ENCODE data around the gene SORCS2.

The SORCS2 gene

GRCh38 chr4:7532043-7532442 lies 339.7 kb downstream of the SORCS2 start:
- ChIA-PET POLR2A (no interaction called here), CTCF (interaction anchor here (0.6 to 0.9 kb wide), 2 partner anchors 69 to 197 kb away, joined by 3 read pairs; no protein-coding TSS in a partner anchor)
- no peak for TF ChIP-seq SUZ12 (IDR thresholded peaks at IDR 0.05)
- no peak for TF ChIP-seq FOXA1 (IDR thresholded peaks at IDR 0.05)
- TF ChIP-seq LEF1 (IDR thresholded peaks at IDR 0.05; ENCODE audit: borderline replicate concordance): no peak
- no peak for TF ChIP-seq HDGF (IDR thresholded peaks at IDR 0.05; ENCODE audit: borderline replicate concordance)
- TF ChIP-seq FOXK2 (IDR thresholded peaks at IDR 0.05): no peak
- TF ChIP-seq SP1 (IDR thresholded peaks at IDR 0.05): no peak
- TF ChIP-seq BHLHE40 (IDR thresholded peaks at IDR 0.05; ENCODE audit: borderline replicate concordance): no peak
- TF ChIP-seq FOXM1 (IDR thresholded peaks at IDR 0.05; ENCODE audit: borderline replicate concordance): no peak
- TF ChIP-seq NFRKB (IDR thresholded peaks at IDR 0.05): no peak
- TF ChIP-seq ARNT (IDR thresholded peaks at IDR 0.05): no peak
- no peak for TF ChIP-seq L3MBTL2 (conservative IDR thresholded peaks at IDR 0.05)
- no peak for TF ChIP-seq CTBP1 (IDR thresholded peaks at IDR 0.05; ENCODE audit: borderline replicate concordance)
- no peak for TF ChIP-seq ELF4 (IDR thresholded peaks at IDR 0.05)
- no peak for TF ChIP-seq PKNOX1 (IDR thresholded peaks at IDR 0.05)
- no peak for TF ChIP-seq ZNF384 (IDR thresholded peaks at IDR 0.05)
- no peak for TF ChIP-seq TARDBP (IDR thresholded peaks at IDR 0.05)
- no peak for DNase-seq (ENCODE audit: extremely low spot score)

- no peak for DNase-seq (ENCODE audit: extremely low spot score)
- ChIA-PET CTCF (interaction anchor here (0.6 kb wide), 1 partner anchor 351 kb away, joined by 3 read pairs; no protein-coding TSS in a partner anchor), POLR2A (no interaction called here)
- TF ChIP-seq SUZ12 (IDR thresholded peaks at IDR 0.05) (no peak), ELF4 (IDR thresholded peaks at IDR 0.05) (no peak), HDGF (IDR thresholded peaks at IDR 0.05; ENCODE audit: borderline replicate concordance) (no peak), FOXM1 (IDR thresholded peaks at IDR 0.05; ENCODE audit: borderline replicate concordance) (no peak), NFRKB (IDR thresholded peaks at IDR 0.05) (no peak), CTBP1 (IDR thresholded peaks at IDR 0.05; ENCODE audit: borderline replicate concordance) (no peak), LEF1 (IDR thresholded peaks at IDR 0.05; ENCODE audit: borderline replicate concordance) (no peak), BHLHE40 (IDR thresholded peaks at IDR 0.05; ENCODE audit: borderline replicate concordance) (no peak), L3MBTL2 (conservative IDR thresholded peaks at IDR 0.05) (no peak), ZNF384 (IDR thresholded peaks at IDR 0.05) (no peak)
Measured at GRCh38 chr4:7533267-7533666, 340.9 kb downstream of the SORCS2 start.

GRCh38 chr4:7535094-7535493 lies 342.8 kb downstream of the SORCS2 start:
- DNase-seq (ENCODE audit: extremely low spot score): no peak
- CTCF ChIA-PET: no interaction called here
- TF ChIP-seq PKNOX1 (IDR thresholded peaks at IDR 0.05) (no peak), ARNT (IDR thresholded peaks at IDR 0.05) (no peak), FOXK2 (IDR thresholded peaks at IDR 0.05) (no peak), TARDBP (IDR thresholded peaks at IDR 0.05) (no peak), BHLHE40 (IDR thresholded peaks at IDR 0.05; ENCODE audit: borderline replicate concordance) (no peak), FOXM1 (IDR thresholded peaks at IDR 0.05; ENCODE audit: borderline replicate concordance) (no peak), L3MBTL2 (conservative IDR thresholded peaks at IDR 0.05) (no peak), HDGF (IDR thresholded peaks at IDR 0.05; ENCODE audit: borderline replicate concordance) (no peak), LEF1 (IDR thresholded peaks at IDR 0.05; ENCODE audit: borderline replicate concordance) (no peak), FOXA1 (IDR thresholded peaks at IDR 0.05) (no peak), SUZ12 (IDR thresholded peaks at IDR 0.05) (no peak), NFRKB (IDR thresholded peaks at IDR 0.05) (no peak)
- POLR2A ChIA-PET: no interaction called here

GRCh38 chr4:7535619-7536018 lies 343.3 kb downstream of the SORCS2 start:
- DNase-seq (ENCODE audit: extremely low spot score): no peak
- TF ChIP-seq BHLHE40 (IDR thresholded peaks at IDR 0.05; ENCODE audit: borderline replicate concordance) (no peak), ARNT (IDR thresholded peaks at IDR 0.05) (no peak), HDGF (IDR thresholded peaks at IDR 0.05; ENCODE audit: borderline replicate concordance) (no peak), ELF4 (IDR thresholded peaks at IDR 0.05) (no peak), PKNOX1 (IDR thresholded peaks at IDR 0.05) (no peak), FOXK2 (IDR thresholded peaks at IDR 0.05) (no peak), ZNF384 (IDR thresholded peaks at IDR 0.05) (no peak)
- POLR2A ChIA-PET: no interaction called here
- CTCF ChIA-PET: no interaction called here

GRCh38 chr4:7536876-7537275 lies 344.5 kb downstream of the SORCS2 start:
- POLR2A ChIA-PET: no interaction called here

More at GRCh38 chr4:7536876-7537275, 344.5 kb downstream of the SORCS2 start:
- TF ChIP-seq FOXA1 (IDR thresholded peaks at IDR 0.05) (no peak), HDGF (IDR thresholded peaks at IDR 0.05; ENCODE audit: borderline replicate concordance) (no peak), FOXM1 (IDR thresholded peaks at IDR 0.05; ENCODE audit: borderline replicate concordance) (no peak), ELF4 (IDR thresholded peaks at IDR 0.05) (no peak), NFRKB (IDR thresholded peaks at IDR 0.05) (no peak), TARDBP (IDR thresholded peaks at IDR 0.05) (no peak), CTBP1 (IDR thresholded peaks at IDR 0.05; ENCODE audit: borderline replicate concordance) (no peak), ZNF384 (IDR thresholded peaks at IDR 0.05) (no peak), PKNOX1 (IDR thresholded peaks at IDR 0.05) (no peak), SP1 (IDR thresholded peaks at IDR 0.05) (no peak), L3MBTL2 (conservative IDR thresholded peaks at IDR 0.05) (no peak)
- no peak for DNase-seq (ENCODE audit: extremely low spot score)
- CTCF ChIA-PET: interaction anchor here (1.1 kb wide), 1 partner anchor 119 kb away, joined by 3 read pairs; no protein-coding TSS in a partner anchor
